Kasumi-1 (cell line): Measurements from ENCODE around the gene CHMP3.
"Not testable (repeated sequence)": the region's sequence is repeated elsewhere in the genome, so short reads cannot be mapped to it uniquely, and the experiment has no call there.

Experiments used
- DNase-seq, 2 experiments: peaks; one replicate each; lab custom pipeline; 2025; lab: John Stamatoyannopoulos, UW

Gene CHMP3

DNA sequence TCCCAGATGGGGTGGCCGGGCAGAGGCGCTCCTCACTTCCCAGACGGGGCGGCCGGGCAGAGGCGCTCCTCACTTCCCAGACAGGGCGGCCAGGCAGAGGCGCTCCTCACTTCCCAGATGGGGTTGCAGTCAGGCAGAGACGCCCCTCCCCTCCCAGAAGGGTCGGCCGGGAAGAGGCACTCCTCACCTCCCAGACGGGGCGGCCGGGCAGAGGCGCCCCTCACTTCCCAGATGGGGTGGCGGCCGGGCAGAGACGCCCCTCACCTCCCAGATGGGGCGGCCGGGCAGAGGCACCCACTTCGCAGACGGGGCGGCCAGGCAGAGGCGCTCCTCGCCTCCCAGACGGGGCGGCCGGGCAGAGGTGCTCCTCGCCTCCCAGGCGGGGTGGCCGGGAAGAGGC, 13.8 kb downstream of the CHMP3 start:
- not testable (repeated sequence) for DNase-seq

DNA sequence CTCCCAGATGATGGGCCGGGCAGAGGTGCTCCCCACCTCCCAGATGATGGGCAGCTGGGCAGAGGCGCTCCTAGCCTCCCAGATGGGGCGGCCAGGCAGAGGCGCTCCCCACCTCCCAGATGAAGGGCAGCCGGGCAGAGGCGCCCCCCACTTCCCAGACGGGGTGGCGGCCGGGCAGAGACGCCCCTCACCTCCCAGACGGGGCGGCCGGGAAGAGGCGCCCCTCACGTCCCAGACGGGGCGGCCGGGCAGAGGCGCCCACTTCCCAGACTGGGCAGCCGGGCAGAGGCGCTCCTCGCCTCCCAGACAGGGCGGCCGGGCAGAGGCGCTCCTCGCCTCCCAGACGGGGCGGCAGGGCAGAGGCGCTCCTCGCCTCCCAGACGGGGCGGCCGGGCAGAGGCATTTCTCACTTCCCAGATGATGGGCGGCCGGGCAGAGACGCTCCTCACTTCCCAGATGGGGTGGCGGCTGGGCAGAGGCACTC, 14.3 kb downstream of the CHMP3 start:
- not testable (repeated sequence) for DNase-seq

DNA sequence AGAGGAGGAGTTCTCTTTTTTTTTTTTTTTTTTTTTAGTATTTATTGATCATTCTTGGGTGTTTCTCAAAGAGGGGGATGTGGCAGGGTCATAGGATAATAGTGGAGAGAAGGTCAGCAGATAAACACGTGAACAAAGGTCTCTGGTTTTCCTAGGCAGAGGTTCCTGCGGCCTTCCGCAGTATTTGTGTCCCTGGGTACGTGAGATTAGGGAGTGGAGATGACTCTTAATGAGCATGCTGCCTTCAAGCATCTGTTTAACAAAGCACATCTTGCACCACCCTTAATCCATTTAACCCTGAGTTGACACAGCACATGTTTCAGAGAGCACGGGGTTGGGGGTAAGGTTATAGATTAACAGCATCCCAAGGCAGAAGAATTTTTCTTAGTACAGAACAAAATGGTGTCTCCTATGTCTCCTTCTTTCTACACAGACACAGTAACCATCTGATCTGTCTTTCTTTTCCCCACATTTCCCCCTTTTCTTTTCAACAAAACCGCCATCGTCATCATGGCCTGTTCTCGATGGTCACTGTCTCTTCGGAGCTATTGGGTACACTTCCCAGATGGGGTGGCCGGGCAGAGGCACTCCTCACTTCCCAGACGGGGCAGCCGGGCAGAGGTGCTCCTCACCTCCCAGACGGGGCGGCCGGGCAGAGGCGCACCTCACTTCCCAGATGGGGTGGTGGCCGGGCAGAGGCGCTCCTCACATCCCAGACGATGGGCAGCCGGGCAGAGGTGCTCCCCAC, 14.9 kb downstream of the CHMP3 start:
- DNase-seq = not testable (repeated sequence)

DNA sequence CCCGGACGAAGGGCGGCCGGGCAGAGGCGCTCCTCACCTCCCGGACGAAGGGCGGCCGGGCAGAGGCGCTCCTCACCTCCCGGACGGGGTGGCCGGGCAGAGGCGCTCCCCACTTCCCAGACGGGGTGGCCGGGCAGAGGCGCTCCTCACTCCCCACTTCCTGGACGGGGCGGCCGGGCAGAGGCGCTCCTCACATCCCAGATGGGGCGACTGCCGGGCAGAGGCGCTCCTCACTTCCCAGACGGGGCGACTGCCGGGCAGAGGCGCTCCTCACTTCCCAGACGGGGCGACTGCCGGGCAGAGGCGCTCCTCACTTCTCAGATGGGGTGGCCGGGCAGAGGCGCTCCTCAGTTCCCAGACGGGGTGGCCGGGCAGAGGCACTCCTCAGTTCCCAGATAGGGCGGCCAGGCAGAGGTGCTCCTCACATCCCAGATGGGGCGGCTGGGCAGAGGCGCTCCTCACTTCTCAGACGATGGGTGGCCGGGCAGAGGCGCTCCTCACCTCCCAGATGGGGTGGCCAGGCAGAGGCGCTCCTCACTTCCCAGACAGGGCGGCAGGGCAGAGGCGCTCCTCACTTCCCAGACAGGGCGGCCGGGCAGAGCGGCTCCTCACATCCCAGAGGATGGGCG, 17.8 kb downstream of the CHMP3 start:
- not testable (repeated sequence) for DNase-seq

DNA sequence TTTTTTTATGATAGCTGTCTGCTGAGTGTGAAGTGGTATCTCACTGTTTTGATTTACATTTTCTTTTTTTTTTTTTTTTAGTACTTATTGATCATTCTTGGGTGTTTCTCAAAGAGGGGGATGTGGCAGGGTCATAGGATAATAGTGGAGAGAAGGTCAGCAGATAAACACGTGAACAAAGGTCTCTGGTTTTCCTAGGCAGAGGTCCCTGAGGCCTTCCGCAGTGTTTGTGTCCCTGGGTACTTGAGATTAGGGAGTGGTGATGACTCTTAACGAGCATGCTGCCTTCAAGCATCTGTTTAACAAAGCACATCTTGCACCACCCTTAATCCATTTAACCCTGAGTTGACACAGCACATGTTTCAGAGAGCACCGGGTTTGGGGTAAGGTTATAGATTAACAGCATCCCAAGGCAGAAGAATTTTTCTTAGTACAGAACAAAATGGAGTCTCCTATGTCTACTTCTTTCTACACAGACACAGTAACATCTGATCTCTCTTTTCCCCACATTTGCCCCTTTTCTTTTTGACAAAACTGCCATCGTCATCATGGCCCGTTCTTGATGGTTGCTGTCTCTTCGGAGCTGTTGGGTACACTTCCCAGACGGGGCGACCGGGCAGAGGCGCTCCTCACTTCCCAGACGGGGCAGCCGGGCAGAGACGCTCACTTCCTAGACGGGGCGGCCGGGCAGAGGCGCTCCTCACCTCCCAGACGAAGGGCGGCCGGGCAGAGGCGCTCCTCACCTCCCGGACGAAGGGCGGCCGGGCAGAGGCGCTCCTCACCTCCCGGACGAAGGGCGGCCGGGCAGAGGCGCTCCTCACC, 18.8 kb downstream of the CHMP3 start:
- not testable (repeated sequence) for DNase-seq

DNA sequence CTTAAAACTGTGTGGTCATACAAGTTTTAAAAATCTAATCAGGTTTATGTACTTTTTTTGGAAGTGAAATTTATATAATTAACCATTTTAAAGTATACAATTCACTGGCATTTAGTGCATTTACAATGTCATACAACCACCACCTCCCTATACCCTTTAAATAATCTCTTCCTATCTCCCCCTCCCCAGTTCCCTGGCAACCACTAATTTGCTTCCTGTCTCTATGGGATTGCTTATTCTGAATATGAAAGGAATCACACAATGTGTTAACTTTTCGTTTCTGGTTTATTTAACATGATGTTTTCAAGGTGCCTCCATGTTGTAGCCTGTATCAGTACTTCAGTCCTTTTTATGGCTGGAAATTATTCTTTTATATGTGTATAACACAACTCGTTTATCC, 19.4 kb downstream of the CHMP3 start:
- no peak for DNase-seq

DNA sequence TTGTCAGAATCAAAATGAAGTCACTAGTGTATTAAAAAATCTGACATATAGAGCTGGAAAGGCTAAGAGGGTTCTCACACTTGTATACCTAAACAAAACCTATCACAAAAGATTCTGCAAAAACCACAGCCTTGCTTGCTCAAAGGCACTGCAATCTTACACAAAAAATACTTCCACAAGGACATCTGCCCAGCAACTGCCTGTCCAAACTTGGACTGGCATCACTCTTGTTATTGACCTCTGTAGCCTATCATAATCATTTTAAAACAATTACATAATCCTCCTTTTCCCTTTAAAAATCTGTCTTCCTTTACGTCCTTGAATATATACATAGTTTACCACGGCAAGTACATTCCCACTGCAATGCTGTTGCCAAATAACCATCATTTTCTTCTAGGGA, 19.9 kb downstream of the CHMP3 start:
- DNase-seq = no peak

DNA sequence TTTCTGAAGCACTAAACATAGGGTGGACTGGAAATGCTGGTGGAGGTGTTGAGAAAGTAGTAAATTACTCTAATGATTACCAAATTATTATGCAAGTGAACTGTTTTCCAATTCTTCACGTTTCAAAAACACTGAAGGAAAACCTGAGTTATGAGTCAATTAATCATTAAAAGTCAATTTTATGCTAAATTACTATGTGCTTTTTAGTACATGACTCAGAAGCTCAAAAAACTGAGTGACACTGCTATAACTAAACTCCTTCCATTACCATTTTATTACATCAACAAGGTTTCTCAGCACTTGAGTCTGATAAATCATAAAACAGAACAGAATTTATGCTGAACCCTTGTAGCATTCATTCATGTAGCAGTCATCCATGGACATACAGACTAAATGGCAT, 20.4 kb downstream of the CHMP3 start:
- no peak for DNase-seq

DNA sequence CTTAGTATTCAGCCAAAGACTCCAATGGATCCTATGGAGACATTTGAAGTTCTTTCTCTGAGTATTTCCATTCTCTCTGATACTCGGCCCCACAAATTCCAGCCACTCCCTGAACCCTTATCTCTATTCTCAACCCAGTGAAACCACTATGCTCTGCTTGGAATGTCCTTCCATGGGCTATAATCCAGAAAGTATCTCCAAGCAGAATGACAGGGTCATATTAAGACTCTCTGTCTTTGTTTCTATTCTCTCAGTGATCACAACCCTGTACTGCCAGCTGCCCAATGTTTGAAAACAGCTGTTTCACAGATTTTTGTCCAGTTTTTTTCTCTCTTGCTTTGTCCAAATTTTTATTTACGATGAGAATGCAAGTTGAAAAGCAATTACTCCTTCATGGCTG, 21.9 kb downstream of the CHMP3 start:
- no peak for DNase-seq

DNA sequence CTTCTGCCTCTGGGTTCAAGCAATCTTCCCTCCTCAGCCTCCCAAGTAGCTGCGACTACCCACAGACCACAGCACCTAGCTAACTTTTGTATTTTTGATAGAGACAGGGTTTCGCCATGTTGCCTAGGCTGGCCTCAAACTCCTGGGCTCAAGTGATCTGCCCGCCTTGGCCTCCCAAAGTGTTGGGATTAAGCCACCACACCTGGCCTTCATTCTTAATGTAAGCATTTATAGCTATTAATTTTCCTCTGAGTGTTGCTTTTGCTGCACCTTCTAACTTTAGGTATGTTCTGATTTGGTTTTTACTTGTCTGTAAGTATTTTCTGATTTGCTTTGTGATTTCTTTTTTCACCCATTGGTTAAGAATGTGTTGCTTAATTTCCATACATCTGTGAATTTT, 29.7 kb downstream of the CHMP3 start:
- no peak for DNase-seq

DNA sequence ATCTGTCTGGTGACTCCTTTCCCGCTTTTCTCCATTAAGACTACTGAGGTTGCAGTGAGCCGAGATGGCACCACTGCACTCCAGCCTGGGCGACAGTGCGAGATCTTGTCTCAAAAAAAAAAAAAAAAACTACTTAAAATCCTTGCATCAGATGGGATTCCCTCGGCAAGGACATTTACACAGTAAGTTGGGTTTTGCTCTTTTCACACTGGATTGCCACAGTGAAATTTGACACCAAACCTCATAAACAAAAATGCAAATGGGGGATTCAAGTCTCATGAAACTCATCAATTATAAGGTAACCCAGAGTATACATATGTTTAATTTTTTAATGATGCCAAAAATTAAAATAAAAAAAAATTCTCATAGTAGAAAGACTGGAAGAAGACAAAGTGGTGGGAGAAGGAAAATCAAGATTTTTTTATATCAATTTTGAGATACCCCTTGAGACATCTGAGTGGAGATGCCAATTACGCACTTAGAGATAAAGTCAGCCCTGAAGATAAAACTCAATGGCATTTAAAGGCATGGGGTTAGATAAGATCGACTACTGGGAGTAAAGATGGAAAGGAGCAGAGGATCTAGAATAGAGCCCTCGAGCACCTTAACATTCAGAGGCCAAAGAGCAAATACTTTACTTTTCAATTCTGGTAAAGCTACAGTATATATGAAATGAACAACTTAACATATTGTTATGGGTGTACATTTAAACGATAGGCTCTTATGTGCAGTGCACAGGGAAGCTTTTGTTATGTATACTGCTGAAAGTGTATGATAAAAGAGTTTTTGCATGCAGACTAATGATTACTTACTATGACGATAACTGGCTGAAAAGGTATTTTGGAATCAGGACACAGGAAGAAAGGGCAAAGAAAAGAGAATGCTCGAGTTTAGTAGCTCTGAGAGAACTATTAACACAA, 37.6 kb downstream of the CHMP3 start:
- DNase-seq = no peak

DNA sequence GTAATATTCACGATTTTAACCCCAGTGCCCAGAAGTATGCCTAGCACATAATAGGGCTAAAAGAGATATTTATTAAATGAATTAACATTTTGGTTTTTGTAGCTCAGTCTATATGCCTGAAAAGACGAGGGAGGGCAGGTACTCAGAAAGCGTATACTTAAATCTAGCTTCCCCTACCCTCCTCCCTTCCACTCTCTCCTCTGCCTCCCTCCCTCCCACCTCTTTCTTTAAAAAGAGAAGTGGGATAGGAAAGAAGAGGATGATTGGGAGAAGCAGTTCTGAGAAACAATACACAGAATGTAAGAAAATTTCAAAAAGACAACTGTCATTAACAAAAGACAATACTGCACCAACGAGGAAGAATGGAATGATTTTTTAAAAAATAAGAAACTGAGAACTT, 39.8 kb downstream of the CHMP3 start:
- DNase-seq = no peak

DNA sequence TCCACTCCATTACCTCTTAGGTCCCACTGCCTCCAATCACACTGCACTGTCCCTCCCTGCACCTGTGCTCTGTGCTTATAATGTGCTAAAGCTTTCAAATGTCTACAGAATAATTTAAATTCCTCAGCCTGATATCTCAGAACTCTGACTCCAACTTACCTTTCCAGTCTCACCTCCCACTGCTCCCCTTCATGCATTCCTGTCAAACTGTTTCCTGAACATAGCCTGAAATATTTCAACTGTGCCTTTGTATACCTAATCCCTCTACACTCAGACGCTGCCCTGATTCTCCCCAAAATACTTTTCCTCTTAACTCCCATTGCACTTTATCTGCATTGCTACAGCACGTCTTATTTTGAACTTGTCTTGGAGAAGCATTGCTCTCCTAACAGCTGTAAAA, 40.5 kb downstream of the CHMP3 start:
- DNase-seq = no peak

DNA sequence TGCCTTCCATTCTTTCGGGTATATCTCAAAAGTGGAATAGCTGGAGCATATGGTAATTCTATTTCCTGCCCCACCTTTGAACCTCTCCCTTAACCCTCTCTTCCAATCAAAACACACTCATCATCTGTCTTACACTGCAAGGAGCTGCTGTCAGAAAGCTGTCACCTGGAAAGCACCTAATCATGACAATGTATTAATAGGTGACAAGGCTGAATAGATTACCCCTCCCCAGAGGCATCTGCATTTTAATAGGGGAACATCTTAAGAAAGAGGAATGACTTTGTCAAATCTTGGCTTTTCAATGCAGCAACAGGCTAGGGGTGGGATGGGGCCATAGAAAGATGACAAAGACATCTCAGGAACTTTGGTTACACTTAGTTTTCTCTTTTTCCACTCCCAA, 41.3 kb downstream of the CHMP3 start:
- no peak for DNase-seq

DNA sequence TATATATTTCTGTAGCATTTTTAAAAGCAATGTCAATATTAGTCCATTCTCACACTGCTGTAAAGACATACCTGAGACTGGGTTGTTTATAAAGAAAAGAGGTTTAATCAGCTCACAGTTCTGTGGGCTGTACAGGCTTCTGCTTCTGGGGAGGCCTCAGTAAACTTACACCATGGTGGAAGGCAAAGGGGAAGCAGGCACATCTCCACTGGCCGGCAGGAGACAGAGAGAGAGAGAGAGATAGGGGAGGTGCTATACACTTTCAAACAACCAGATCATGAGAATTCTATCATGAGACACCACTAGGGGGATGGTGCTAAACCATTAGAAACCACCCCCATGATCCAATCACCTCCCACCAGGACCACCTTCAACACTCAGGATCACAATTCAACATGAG, 43.1 kb downstream of the CHMP3 start:
- DNase-seq = no peak

DNA sequence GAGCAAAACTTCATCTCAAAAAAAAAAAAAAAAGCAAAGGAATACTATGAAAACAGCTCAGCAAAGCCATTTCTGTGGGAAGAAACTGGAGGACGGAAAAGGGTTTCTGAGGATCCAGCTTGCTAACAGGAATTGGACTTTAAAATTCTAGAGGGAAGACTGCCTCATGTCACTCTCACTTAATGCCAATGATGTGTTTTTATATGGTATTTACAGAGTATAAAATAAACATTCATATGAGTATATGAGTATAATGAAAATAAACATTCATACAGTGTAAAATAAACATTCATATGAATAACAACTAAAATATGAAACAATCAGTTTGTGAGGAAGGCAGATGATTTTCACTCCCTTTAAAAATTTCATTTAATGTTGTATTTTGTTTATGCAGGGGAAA, 43.9 kb downstream of the CHMP3 start:
- DNase-seq = no peak

DNA sequence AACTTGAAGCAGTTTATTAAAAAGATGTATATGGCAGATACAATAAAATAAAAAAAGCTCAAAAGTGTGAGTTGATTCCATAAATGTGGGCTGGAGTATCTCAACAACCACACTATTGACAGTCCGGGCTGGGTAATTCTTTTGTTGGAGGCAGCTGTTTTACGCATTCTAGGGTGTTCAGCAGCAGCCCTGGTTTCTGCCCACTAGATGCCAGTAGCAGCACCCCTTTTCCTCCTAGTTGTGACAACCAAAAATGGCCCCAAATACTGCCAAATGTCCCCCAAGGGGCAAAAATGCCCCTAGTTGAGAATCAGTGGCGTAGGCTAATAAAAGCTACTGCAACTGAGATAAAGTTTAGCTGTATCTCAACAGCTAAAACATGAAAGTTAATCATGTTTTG, 44.8 kb downstream of the CHMP3 start:
- peak; percentile 25 to 43 for DNase-seq

DNA sequence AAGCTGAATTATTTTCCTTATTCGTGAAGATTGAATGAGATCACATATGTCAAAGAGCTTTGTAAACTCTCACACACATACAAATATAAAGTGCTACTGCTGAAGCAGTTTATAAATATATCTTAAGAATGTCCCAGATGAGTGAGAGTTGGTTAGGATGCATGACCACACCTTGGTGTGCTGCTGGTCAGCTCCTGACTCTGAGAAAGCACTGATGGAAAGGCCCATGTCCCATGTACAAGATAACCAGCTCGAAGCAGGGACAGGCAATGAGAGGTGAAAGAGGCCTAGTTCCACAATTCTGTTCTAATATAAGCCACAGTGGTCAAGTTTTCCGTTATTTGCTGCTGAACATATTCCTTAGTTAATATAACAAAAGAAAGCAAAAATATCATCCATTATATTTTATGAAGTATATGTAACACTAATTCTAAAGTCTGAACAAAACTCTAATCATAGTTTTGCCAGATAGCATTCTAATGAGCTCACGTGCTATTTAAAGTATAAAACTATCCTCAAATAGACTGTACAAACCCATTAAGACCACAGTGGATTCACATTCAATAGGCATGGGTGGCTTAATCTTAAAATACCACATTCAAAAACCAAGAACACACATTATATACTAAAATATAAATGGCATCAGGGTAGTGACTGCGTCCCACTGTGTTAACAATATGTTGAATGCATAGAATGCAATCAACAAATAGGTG, 49.1 kb downstream of the CHMP3 start:
- no peak for DNase-seq

DNA sequence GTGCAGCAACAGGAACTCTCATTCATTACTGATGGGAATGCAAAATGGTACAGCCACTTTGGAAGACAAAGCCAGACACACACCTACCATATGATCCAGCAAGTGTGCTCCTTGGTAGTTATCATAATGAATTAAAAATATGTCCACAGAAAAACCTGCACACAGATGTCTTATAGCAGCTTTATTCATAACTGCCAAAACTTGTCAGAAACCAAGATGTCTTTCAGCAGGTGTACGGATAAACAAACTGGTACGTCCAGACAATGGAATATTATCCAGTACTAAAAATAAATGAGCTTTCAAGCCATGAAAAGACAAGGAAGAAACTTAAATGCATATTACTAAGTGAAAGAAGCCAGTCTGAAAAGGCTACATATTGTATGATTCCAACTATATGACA, 50.4 kb downstream of the CHMP3 start:
- DNase-seq = no peak

DNA sequence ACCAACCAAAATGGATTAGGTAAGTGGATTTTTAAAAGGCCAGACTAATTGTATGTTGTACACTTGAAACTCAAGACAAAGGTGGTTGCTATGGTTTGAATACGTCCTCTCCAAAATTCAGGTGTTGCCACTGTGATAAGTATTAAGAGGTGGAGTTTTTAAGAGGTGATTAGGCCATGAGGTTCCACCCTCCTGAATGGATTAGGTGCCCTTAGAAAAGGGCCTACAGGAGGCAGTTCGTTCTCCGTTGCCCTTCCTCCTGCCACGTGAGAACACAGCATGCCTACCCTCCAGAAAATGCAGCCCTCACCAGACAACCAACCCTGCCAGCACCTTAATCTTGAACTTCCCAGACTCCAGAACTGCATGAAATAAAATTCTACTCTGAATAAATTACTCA, 51.2 kb downstream of the CHMP3 start:
- DNase-seq = no peak

DNA sequence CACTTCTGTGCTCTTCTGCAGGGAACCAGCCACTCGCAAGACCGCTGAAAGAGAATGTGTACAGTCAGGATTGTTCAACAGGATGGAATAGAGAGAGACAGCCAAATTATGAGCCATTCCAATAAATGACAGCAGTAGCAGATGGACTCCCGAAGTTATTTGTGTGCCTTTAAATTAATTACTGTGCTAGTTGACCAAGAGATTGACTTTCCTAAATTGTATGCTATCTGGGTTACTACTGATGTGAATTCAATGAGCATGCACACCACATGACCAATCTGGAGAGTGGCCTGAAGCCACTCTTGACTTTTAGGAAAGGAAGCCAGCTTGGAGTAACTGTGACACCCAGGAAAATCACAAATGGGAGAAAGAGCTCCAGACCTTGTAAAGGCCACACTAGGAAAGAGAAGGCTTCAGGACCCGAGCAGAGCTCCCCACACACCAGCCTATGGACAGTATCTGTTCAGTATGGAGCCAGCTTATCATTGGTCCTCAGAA, 52.8 kb downstream of the CHMP3 start:
- DNase-seq = no peak
